ENCODE results near the gene LIAS.

DNA sequence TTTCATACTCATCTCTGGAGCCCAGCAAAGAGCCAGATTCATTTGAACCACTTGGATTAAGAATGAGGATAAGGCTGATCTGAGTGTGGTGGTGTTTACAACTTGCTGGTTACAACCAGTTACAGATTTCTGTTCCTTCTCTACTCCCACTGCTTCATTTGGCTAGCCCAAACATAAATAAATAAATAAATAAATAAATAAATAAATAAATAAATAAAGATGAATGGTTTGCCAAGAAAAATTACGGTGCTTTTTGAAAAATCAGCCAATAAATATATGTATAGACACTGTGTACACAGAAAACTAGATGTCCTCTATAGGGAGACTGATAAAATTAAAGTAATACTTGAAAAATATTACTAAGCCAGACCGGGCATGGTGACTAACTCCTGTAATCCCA is 17.3 kb upstream of the LIAS start:
- TF ChIP-seq, protein P1, sequence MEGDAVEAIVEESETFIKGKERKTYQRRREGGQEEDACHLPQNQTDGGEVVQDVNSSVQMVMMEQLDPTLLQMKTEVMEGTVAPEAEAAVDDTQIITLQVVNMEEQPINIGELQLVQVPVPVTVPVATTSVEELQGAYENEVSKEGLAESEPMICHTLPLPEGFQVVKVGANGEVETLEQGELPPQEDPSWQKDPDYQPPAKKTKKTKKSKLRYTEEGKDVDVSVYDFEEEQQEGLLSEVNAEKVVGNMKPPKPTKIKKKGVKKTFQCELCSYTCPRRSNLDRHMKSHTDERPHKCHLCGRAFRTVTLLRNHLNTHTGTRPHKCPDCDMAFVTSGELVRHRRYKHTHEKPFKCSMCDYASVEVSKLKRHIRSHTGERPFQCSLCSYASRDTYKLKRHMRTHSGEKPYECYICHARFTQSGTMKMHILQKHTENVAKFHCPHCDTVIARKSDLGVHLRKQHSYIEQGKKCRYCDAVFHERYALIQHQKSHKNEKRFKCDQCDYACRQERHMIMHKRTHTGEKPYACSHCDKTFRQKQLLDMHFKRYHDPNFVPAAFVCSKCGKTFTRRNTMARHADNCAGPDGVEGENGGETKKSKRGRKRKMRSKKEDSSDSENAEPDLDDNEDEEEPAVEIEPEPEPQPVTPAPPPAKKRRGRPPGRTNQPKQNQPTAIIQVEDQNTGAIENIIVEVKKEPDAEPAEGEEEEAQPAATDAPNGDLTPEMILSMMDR (conservative IDR thresholded peaks at IDR 0.05; ENCODE audit: low read length): no peak
- no peak for TF ChIP-seq EZH2phosphoT487 (IDR thresholded peaks at IDR 0.05; ENCODE audit: borderline replicate concordance)
